ENCODE results near the gene WFIKKN2.

WFIKKN2 gene

DNA sequence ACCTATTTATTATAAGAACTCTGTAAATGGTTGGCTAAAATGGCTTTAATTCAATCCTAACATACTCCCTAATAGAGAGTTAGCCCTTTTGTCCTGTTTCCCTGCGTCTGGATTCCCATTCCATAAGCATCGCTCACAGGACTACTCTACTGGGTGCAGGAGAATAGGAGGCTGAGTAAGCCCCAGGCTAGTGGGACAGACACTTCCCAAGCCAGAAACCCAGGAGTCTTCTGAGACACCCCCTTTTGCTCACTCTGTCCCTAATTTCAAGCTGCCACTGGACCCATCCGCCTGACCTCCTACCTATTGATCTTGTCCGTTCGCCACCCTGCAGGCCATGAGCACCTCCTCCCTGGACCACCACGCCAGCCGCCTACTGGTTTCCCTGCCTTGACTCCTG lies 47.5 kb downstream of the WFIKKN2 start:
- no peak for DNase-seq

DNA sequence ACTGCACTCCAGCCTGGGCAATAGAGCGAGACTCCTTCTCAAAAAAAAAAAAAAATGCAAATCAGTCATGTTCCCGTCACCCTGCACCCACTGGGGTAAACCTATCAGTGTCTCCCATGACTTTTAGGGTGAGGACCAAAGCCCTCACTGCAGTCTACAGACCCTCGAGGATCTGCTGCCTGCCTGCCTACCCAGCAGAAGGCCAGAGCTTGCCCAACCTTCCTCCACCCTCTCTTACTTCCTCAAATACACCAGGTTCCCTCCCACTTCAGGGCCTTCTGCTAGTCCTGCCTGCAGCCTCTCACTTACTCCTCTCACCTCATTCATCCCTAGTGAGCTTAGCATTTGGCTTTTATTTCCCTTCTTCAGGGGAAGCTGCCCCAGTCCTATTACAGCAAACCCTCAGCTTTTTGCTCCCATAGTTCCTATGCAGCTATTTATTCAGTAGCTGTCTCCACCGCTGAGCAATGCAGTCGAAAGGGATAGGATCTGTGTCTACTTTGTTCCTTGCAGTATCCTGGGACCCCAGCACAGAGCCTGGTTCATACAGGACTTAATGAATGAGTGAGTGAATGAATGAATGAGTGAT lies 48.6 kb downstream of the WFIKKN2 start:
- peak in 1 of 2 donors; percentile 38 for DNase-seq

DNA sequence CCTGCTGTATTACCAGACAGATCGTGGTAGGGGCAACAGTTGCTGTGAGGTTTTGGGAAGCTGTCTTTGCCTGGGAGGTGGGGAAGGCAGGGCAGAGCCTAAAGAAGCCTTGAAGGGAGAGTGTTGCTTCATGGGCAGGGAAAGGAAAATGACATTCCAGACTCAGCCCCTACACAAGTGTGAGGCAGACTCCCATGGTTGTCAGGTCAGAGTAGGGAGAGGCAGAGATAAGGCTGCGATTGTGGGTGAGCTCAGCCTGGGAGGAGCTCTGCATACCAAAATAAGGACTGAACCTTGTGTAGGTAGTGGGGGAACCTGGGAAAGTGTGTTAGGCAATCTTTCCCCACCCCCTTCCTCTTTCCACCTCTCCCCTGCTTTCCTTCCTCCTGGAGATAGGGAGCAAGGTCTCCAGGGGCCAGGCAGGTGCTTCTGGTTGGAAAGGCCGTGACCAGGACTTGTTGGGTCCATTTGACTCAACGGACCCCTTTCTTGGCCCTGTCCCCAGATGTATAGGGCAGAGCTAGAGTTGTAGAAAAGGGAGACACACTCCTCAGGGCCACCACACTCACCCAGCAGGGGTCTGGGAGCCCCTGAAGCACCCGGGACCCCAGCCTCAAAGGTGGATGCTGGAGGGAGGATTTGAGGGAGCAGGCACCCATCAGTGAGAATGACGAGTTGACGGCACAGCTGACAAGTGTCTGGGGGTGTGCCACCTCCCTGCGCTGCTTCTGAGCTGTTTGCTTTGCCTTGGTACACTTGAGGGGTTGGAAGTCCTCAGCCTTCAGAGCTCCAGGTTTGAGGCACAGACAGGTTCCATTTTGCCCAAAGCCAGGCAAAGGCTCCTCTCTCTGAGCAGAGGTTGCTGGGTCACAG lies 49.3 kb downstream of the WFIKKN2 start:
- DNase-seq: no peak

- DNase-seq: no peak
Observed at GRCh38 chr17:50887705-50888245, 52.4 kb downstream of the WFIKKN2 start.

- no peak for DNase-seq
Observed at GRCh38 chr17:50889528-50890118, 54.2 kb downstream of the WFIKKN2 start.

- no peak for DNase-seq
Observed at GRCh38 chr17:50890675-50891516, 55.5 kb downstream of the WFIKKN2 start.

GRCh38 chr17:50891577-50891989 lies 56.2 kb downstream of the WFIKKN2 start:
- no peak for DNase-seq
